GM12891 (cell line): ENCODE data around the gene MRPL4.

Experiments used
- PAX5 ChIP-seq: IDR thresholded peaks from 2 replicates; pipeline ENCODE4 v1.6.1; 2011; ENCODE audit warnings: low read length, moderate library complexity, mild to moderate bottlenecking; ENCODE audit not compliant: insufficient read depth, severe bottlenecking
- POLR2A ChIP-seq: IDR thresholded peaks from 2 replicates; pipeline ENCODE4 v1.6.1; 2011; ENCODE audit warnings: low read depth, low read length, control low read depth
- TAF1 ChIP-seq: IDR thresholded peaks from 2 replicates; pipeline ENCODE4 v1.6.1; 2011; ENCODE audit warnings: low read depth, low read length, control low read depth

GRCh38 chr19:10277795-10278589, 26.0 kb downstream of the MRPL4 start:
- TF ChIP-seq POLR2A (no peak), TAF1 (no peak), PAX5 (no peak)
